Body of pancreas (tissue), 4 donors: Measurements from ENCODE around the gene GON4L.

Experiments used
- POLR2A ChIP-seq, 3 donors: fragments of 450-650 bp; IDR thresholded peaks; one replicate each; pipeline ENCODE4 v1.6.1; 2016; ENCODE audit warnings: antibody characterized with exemption in 3 of 3, mild to moderate bottlenecking in 2 of 3
- TF ChIP-seq, protein P1 (sequence below), 7 experiments: fragments of 450-650 bp in 4 of 7; fragments of 200-600 bp in 3 of 7; sonication (generic) in 3 of 7; IDR thresholded peaks; one replicate each; pipeline ENCODE4 v1.5.1; 2016 to 2019; ENCODE audit warnings: antibody characterized with exemption in 7 of 7

DNA sequence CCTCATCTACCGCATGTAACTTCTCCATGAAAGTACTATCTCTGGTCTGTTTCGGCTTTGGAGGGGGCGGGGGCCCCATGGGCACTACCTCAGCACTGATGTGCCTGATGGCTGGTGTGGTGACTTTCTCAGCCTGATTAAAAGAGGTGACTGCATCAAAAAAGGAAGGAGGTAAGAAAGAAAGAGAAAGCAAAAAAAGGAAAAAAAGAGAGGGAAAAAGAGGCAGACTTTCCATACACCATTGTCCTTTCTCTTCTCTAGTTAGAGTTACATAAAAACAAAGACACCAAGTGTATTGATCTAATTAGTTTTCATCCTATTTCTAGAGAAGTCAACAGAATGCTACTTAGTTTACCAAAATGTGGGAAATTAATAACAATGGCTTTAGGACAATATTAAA, 43.3 kb downstream of the GON4L start:
- TF ChIP-seq, protein P1, sequence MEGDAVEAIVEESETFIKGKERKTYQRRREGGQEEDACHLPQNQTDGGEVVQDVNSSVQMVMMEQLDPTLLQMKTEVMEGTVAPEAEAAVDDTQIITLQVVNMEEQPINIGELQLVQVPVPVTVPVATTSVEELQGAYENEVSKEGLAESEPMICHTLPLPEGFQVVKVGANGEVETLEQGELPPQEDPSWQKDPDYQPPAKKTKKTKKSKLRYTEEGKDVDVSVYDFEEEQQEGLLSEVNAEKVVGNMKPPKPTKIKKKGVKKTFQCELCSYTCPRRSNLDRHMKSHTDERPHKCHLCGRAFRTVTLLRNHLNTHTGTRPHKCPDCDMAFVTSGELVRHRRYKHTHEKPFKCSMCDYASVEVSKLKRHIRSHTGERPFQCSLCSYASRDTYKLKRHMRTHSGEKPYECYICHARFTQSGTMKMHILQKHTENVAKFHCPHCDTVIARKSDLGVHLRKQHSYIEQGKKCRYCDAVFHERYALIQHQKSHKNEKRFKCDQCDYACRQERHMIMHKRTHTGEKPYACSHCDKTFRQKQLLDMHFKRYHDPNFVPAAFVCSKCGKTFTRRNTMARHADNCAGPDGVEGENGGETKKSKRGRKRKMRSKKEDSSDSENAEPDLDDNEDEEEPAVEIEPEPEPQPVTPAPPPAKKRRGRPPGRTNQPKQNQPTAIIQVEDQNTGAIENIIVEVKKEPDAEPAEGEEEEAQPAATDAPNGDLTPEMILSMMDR (IDR thresholded peaks at IDR 0.05), result no peak
- no peak for TF ChIP-seq POLR2A (IDR thresholded peaks at IDR 0.05)
